Right lobe of liver (tissue), 6 donors: ENCODE data around the gene MYH7B. TPM values are rescaled to one million over a fixed set of nuclear protein-coding genes. Genes with fewer than 3 reads are reported as not detected.

Experiments
- ATAC-seq, 4 donors: fragments of 200-7000 bp; cut with Tn5 transposase; one replicate each; pipeline ENCODE4 v1.9.1; 2020; ENCODE audit warnings: mild to moderate bottlenecking in 4 of 4, moderate library complexity in 4 of 4
- DNase-seq, 3 donors: peaks; one replicate each; pipeline ENCODE4 v3.0.0-alpha.2; 2020
- H3K27ac ChIP-seq, 3 donors: fragments of 200-600 bp; one replicate each; pipeline ENCODE4 v1.8.0; 2022
- H3K27me3 ChIP-seq, 2 donors: fragments of 200-600 bp; one replicate each; pipeline ENCODE4 v1.8.0; 2022
- H3K36me3 ChIP-seq, 4 donors: fragments of 200-600 bp; sonication (generic) in 1 of 4; one replicate each; pipeline versions ENCODE4 v1.5.1 to v1.8.0; 2017 to 2022; ENCODE audit warnings: control low read depth in 1 of 4
- H3K4me1 ChIP-seq, 4 donors: fragments of 200-600 bp; sonication (generic) in 1 of 4; one replicate each; pipeline versions ENCODE4 v1.5.1 to v1.8.0; 2017 to 2022; ENCODE audit warnings: control low read depth in 1 of 4
- H3K4me3 ChIP-seq, 3 donors: fragments of 200-600 bp; one replicate each; pipeline ENCODE4 v1.8.0; 2022
- H3K9me3 ChIP-seq, 4 donors: fragments of 200-600 bp; sonication (generic) in 1 of 4; one replicate each; pipeline versions ENCODE4 v1.5.1 to v1.8.0; 2017 to 2022; ENCODE audit warnings: control low read depth in 1 of 4
- CTCF ChIP-seq, 4 donors: fragments of 200-600 bp in 3 of 4; fragments of 450-650 bp in 1 of 4; IDR thresholded peaks; one replicate each; pipeline versions ENCODE4 v1.5.1 to v1.8.0; 2016 to 2022; ENCODE audit warnings: antibody characterized with exemption in 4 of 4, mild to moderate bottlenecking in 2 of 4
- POLR2A ChIP-seq: fragments of 450-650 bp; IDR thresholded peaks from one replicate; pipeline ENCODE4 v1.6.1; 2017; ENCODE audit warnings: antibody characterized with exemption, mild to moderate bottlenecking
- WGBS: methylation state at CpG from one replicate; pipeline ENCODE4 v1.1.6; 2018; ENCODE audit warnings: low coverage, low lambda C conversion rate; ENCODE audit not compliant: insufficient coverage; ENCODE audit errors: missing lambda C conversion rate; 5-methylcytosine and 5-hydroxymethylcytosine counted together
- intact Hi-C, 2 donors: fragments of 100-400 bp; cut with DNase I; formaldehyde crosslinking; loops; one replicate each; pipeline versions ENCODE4 v1.11.2 to v1.14.1; 2022
- total RNA-seq, 6 experiments: library from RNA; depleted of rRNA in 2 of 6; stranded (reverse); fragments of >200 nt in 2 of 6; fragmentation: NEBNext Ultra II Directional in 3 of 6; extraction: Animal tissue kit (Norgen Biotek cat#: 25700) in 3 of 6; gene quantifications; one replicate each; pipeline versions ENCODE4 v1.1.0 to v1.2.4, GENCODE V29; 2016 to 2023
- donor health status: DM: no; HTN: yes; CAD: no.
- donor health status: DM: no; HTN: no; CAD: no.
- donor health status: DM: no; HTN: no; CAD: no.
- donor health status: DM: no; HTN: yes; CAD: no.
- donor health status: DM: no; HTN: yes; CAD: no.

MYH7B gene
- total RNA-seq, 6 experiments from 2014 or later = 0.11 to 1.0 (median 0.39) TPM; not detected in 1

- WGBS = 90% methylated on average over 2 of the region's 20 CpGs
These were observed 37.2 kb downstream of the MYH7B start for GRCh38 chr20:34992751-34993417.

GRCh38 chr20:34993941-34994508 lies 38.4 kb downstream of the MYH7B start:
- ATAC-seq (no peak), DNase-seq (no peak)
- Histone ChIP-seq H3K27ac (no peak overlapping the region), H3K36me3 (peaks cover 0 to 17% (median 3%) of the 10 kb centered on the region in 4 donors), H3K27me3 (no peaks in the 10 kb centered on the region), H3K4me3 (no peak overlapping the region), H3K9me3 (no peaks in the 10 kb centered on the region), H3K4me1 (peaks cover 0 to 31% (median 0%) of the 10 kb centered on the region in 4 donors)
- WGBS = 100% methylated on average over 6 of the region's 22 CpGs
- intact Hi-C loops = no loop called here
- TF ChIP-seq CTCF (IDR thresholded peaks at IDR 0.05) (no peak), POLR2A (no peak)

More at GRCh38 chr20:34992751-34993417, 37.2 kb downstream of the MYH7B start:
- TF ChIP-seq CTCF (IDR thresholded peaks at IDR 0.05) = no peak
- no peak for TF ChIP-seq POLR2A
- H3K27ac ChIP-seq = no peak overlapping the region
- intact Hi-C loops = no loop called here
- peaks cover 0 to 9% (median 0%) of the 10 kb centered on the region in 4 donors for H3K36me3 ChIP-seq
- no peaks in the 10 kb centered on the region for H3K27me3 ChIP-seq
- DNase-seq (no peak), ATAC-seq (no peak)
- H3K9me3 ChIP-seq = no peaks in the 10 kb centered on the region
- H3K4me3 ChIP-seq = no peak overlapping the region
- H3K4me1 ChIP-seq = peaks cover 0 to 22% (median 0%) of the 10 kb centered on the region in 4 donors

GRCh38 chr20:34994509-34995131 lies 39.0 kb downstream of the MYH7B start:
- WGBS = 47% methylated on average over 5 of the region's 14 CpGs
- Histone ChIP-seq H3K4me3 (no peak overlapping the region), H3K27ac (no peak overlapping the region), H3K36me3 (peaks cover 0 to 22% (median 3%) of the 10 kb centered on the region in 4 donors), H3K4me1 (peaks cover 0 to 31% (median 0%) of the 10 kb centered on the region in 4 donors), H3K9me3 (no peaks in the 10 kb centered on the region), H3K27me3 (no peaks in the 10 kb centered on the region)
- ATAC-seq = peak; percentile 38 to 69 (median 60)
- TF ChIP-seq CTCF (IDR thresholded peaks at IDR 0.05) (no peak), POLR2A (no peak)
- DNase-seq = peak in 1 of 3 donors; percentile 78
- intact Hi-C loops = no loop called here

- ATAC-seq (peak in 2 of 4 donors; percentile 1 to 26), DNase-seq (peak in 1 of 3 donors; percentile 69)
- H3K36me3 ChIP-seq = peaks cover 0 to 27% (median 3%) of the 10 kb centered on the region in 4 donors
- no peak for TF ChIP-seq POLR2A
- TF ChIP-seq CTCF (IDR thresholded peaks at IDR 0.05) = no peak
- H3K27ac ChIP-seq = no peak overlapping the region
- peaks cover 0 to 31% (median 0%) of the 10 kb centered on the region in 4 donors for H3K4me1 ChIP-seq
- no peaks in the 10 kb centered on the region for H3K27me3 ChIP-seq
- no peaks in the 10 kb centered on the region for H3K9me3 ChIP-seq
- WGBS = no CpG with 5 or more reads among the region's 14 CpGs
- intact Hi-C loops = no loop called here
- no peak overlapping the region for H3K4me3 ChIP-seq
These were observed 39.5 kb downstream of the MYH7B start for GRCh38 chr20:34995192-34995591.
